Measurements from ENCODE around the gene GARNL3.

DNA sequence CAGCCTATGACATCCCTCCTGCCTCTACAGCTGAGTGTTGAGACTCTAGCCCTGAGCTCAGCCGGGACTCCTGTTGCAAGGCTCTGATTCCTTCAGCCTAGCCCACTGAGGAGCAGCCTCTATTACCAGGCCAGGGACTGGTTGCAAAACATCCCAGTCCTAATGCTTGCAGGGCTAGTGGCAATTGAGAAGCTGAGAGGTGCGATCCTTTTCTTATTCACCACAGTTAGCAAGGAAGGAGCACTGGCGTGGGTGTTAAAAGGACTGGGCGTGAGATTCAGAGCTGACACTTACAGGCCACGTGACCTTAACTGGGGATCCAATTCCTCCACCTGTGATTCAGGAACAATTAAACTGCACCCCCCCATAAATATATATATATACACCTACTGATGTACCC lies 58.8 kb downstream of the GARNL3 start:
- TF ChIP-seq EZH2 (conservative IDR thresholded peaks at IDR 0.05; ENCODE audit: low read depth, low read length): no peak
- no peak for TF ChIP-seq TARDBP (CRISPR knock-in tag; IDR thresholded peaks at IDR 0.05)
- TF ChIP-seq ELK4 (CRISPR knock-in tag; IDR thresholded peaks at IDR 0.05; ENCODE audit: borderline replicate concordance): no peak
- no peak for TF ChIP-seq HNF4A (CRISPR knock-in tag; IDR thresholded peaks at IDR 0.05)
